AG20443 (cell line): ENCODE results near the gene NALCN.
A peak's percentile ranks its signal among the peaks of the same experiment; 100 is the strongest.

ENCODE experiments used
- DNase-seq: peaks from one replicate; pipeline ENCODE4 v3.0.0; 2012; ENCODE audit warnings: low spot score, mixed read lengths

Gene NALCN

GRCh38 chr13:101205408-101205807 is 210.9 kb downstream of the NALCN start:
- DNase-seq: no peak

GRCh38 chr13:101204270-101205020 is 211.9 kb downstream of the NALCN start:
- peak; percentile 14 for DNase-seq

GRCh38 chr13:101202590-101202989 is 213.7 kb downstream of the NALCN start:
- DNase-seq: no peak

- DNase-seq: no peak
These were observed 225.3 kb downstream of the NALCN start for GRCh38 chr13:101190976-101191375.

GRCh38 chr13:101190337-101190736 is 226.0 kb downstream of the NALCN start:
- DNase-seq: no peak

GRCh38 chr13:101185606-101186005 is 230.7 kb downstream of the NALCN start:
- no peak for DNase-seq

- no peak for DNase-seq
These were observed 235.1 kb downstream of the NALCN start for GRCh38 chr13:101181076-101181685.

DNA sequence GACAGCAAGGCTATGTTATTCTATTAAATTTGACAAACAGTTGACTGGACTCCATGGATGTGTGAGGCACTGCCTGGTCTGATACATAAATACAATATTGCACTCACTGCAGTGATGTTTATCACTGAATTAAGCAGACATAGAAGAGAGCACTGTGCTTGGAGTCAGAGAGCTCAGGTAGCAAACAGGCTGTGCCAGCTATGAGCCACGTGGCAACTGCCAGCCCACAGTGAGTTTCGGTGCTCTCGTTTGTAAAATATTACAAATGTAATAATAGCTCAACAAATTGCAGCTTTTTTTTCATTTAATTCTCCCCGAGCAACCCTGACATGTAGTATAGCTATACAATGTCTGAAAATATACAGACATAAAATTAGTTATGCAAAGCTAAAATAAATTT is 237.3 kb downstream of the NALCN start:
- DNase-seq: no peak

DNA sequence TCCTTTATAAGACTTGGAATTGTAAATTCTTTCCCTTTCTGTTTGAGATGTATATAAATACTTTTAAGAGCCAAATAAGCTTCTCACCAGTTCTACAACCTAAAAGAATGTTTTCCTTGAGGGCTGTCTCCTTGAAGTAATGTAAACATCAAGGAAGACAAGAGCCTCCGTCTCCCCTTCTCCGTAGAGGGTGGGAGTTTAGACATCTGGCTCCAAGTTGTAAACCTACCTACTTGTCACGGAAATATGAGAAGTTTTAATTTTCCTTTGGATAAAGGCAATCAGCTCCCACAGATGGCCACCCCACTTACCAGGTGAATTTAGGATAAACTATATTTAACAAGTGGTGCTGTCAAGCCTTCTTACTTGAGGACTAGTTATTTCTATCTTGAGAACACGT is 237.9 kb downstream of the NALCN start:
- no peak for DNase-seq

DNA sequence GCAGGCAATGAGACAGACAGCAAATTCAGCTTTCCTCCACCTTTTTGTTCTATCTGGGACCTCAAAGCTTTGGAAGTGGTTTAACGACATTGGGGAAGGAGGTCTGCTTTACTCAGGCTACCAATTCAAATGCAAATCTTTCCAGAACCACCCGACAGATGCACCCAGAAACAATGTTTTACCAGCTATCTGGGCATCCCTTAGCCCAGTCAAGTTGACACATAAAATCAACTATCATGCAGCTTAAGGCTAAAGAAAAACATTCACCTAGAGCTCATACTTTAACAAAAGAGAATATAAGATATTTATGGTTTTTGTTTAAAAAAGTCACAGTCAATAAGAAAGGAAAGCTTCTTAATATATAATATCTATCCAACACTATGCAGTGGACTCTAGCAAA is 246.0 kb downstream of the NALCN start:
- no peak for DNase-seq

DNA sequence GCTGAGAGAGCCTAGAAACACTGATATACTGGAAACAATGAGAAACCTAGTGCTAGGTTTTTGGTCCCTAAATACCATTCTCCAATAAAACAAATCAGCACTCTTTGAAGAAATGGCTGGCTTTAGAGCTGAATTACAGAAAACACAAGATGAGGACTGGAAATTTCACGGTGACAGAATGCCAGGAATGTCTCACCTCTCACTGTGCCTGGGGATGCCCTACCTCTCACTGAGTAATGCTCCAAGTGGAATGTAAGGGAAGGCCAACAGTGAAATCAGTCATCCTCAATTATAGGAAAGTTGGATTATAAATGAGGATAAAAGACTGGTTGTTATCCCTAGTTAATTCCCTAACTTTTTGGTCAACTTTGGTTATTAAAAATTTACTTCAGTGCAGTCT is 259.0 kb downstream of the NALCN start:
- peak; percentile 32 for DNase-seq

GRCh38 chr13:101155920-101156319 is 260.4 kb downstream of the NALCN start:
- DNase-seq: peak; percentile 14

DNA sequence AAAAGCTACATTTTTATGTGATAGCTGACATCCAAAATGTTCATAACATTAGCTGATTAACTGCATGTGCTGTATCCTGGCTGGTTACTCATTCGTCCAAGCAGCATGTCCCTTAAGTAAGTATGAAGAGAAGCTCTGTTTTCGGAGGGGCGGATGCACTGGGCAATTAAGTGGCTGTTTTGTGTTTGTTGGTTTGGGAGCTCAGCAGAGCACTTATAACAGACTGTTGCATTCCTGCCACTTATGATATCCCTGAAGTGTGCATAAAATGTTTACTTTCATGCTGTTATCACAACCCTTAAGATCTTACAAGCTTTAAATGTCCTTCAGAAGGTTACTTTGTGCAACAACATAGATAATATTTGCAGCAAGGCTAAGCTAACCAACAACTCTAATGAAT is 264.1 kb downstream of the NALCN start:
- no peak for DNase-seq

GRCh38 chr13:101150998-101151397 is 265.3 kb downstream of the NALCN start:
- DNase-seq: peak; percentile 65

DNA sequence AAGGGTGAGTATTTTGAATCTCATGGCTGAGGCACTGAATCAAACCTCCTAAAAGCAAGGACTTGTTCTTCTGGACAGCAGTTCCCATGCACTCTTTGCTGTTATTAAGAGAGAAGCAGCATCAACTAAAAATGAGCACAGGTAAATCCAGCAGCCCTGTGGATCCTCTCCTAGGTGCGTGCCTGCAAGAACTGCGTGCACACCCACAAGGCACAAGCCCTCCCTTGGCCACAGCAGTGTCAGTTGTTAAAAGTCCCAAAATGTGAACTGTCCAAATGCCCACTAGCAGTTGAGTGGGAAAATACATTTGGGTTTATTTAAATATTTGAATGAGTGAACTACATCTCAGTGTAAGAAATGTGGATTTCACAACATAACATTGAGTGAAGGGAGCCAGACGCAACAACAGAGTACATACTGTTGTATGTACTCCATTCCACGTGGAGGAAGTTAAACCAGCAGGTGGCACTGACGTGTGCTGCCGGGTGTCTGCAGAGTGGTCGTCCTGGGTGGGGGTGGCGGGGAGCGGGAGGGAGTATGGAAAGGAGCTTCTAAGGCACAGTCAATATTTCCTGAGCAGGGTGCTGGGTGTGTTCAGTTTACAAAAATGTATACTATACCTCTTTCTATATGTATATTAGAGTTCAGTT is 266.4 kb downstream of the NALCN start:
- peak; percentile 62 for DNase-seq

DNA sequence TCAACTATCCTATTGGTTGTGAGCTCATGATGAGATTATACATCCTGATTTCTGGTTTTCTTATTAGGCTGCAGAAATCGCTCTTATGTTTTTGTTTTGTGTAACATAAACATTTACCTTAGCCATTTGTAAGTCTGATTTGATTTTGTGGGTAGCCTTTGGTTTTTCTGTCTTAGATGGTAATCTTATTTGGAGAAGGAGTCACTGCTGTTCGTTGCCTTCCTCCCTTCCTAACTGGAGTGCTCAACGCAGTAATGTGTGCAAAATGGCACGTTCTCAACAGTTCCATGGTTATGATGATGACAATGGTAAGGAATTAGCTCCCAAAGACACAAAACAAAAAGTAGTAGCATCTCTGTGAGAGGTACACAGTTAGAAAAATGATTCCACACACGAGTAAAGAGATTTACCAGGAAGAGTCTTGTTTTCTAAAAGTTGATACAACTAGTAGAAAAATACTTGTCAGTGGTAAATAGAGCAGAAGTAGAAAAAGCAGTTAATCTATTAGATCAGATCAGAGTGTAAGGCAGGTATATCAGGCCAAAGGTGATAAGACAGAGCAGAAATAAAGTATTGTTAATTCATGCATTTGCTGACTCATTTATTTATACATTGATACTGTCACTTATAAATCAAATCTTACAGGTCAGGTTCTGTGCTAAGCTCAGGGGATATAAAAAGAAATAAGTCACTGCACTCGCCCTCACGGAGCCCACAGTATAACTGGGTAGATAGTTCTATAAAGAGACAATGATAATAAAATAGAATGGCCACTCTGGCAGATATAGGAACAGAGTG is 270.0 kb downstream of the NALCN start:
- DNase-seq: no peak

- peak; percentile 31 for DNase-seq
These were observed 271.4 kb downstream of the NALCN start for GRCh38 chr13:101144808-101145419.

DNA sequence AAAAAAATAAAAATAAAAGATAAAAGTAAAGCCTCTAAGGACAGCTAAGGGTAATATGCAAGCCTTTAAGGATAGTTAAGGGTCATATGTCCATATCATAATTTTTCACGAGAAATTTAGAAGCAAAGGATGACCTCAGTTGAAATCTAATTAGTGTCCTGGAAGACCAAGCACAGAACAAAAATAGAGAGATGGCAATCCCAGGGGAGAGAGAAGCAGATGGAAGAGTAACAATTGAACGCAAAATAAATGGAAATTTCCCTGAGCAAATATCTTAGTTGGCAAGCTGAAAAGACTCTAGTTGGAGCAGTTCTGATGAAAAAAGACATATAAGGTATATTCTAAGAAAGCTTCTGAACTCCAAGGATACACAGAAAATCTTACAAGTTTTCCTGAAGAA is 275.4 kb downstream of the NALCN start:
- no peak for DNase-seq

DNA sequence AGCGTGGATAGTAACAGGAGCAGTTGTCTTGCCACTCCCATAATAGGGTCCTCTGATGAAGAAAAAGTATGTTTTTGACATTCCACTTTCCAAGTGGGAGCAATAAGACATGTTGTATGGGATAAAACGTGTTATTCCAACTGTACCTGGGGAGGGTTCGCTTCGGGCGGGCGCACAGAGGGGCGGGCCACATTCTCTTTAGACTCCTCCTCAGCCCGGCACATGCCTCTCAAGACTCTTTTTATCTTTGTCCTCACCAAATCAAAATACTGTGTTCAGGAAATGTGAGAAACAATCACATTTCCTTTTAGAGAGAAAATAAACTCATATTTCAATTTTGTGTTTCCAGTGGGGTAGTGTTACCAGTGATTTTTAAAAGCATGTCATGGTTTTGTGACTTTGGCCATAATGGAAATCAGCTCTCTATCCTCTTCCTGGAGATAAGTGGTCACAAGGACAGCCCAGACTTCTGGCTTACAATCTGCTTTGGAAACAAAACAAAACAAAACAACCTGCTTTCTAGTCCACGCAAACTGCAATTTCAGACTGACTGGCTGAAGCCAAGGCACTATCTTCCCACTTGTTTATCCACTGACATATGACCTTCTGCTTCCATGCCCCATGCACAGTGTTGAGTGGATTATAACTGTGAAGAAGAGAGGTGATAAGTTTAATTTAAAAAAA is 276.1 kb downstream of the NALCN start:
- DNase-seq: no peak

GRCh38 chr13:101139081-101139480 is 277.2 kb downstream of the NALCN start:
- peak; percentile 52 for DNase-seq

GRCh38 chr13:101127741-101128353 is 288.5 kb downstream of the NALCN start:
- DNase-seq: peak; percentile 68
